WTC11 (cell line): Measurements from ENCODE around the gene SIN3A. TPM values are rescaled to one million over a fixed set of nuclear protein-coding genes. Genes with fewer than 3 reads are reported as not detected.

Experiments
- CBFB ChIP-seq: sonication (generic); formaldehyde crosslinking; IDR thresholded peaks from 2 replicates; pipeline ENCODE4 v1.8.1; 2022; ENCODE audit warnings: mild to moderate bottlenecking, low read depth, missing genetic modification reagents
- CREM ChIP-seq: sonication (generic); formaldehyde crosslinking; IDR thresholded peaks from 2 replicates; pipeline ENCODE4 v1.8.1; 2022; ENCODE audit warnings: mild to moderate bottlenecking, missing genetic modification reagents, moderate library complexity
- ELF4 ChIP-seq: sonication (generic); formaldehyde crosslinking; IDR thresholded peaks from 2 replicates; pipeline ENCODE4 v1.8.1; 2022; ENCODE audit warnings: low read depth, mild to moderate bottlenecking, moderate library complexity, missing genetic modification reagents
- GABPB1 ChIP-seq: sonication (generic); formaldehyde crosslinking; IDR thresholded peaks from 2 replicates; pipeline ENCODE4 v1.8.1; 2023; ENCODE audit warnings: mild to moderate bottlenecking, missing genetic modification reagents
- GRHL2 ChIP-seq: fragments of 250-450 bp; sonication (Bioruptor Pico); IDR thresholded peaks from 2 replicates; pipeline ENCODE4 v1.8.0; 2022; ENCODE audit warnings: mild to moderate bottlenecking, moderate library complexity; ENCODE audit not compliant: insufficient replicate concordance, severe bottlenecking
- JAZF1 ChIP-seq: fragments of 250-450 bp; sonication (Bioruptor Pico); IDR thresholded peaks from 2 replicates; pipeline ENCODE4 v1.9.0; 2021; ENCODE audit warnings: moderate library complexity, mild to moderate bottlenecking, inconsistent platforms
- NFYB ChIP-seq: sonication (generic); formaldehyde crosslinking; conservative IDR thresholded peaks from 2 replicates; pipeline ENCODE4 v1.8.0; 2022; ENCODE audit warnings: low read depth, missing genetic modification reagents
- NR2C2 ChIP-seq: sonication (generic); formaldehyde crosslinking; IDR thresholded peaks from 2 replicates; pipeline ENCODE4 v1.8.0; 2022; ENCODE audit warnings: mild to moderate bottlenecking, missing genetic modification reagents
- NR3C1 ChIP-seq: sonication (generic); formaldehyde crosslinking; conservative IDR thresholded peaks from 2 replicates; pipeline ENCODE4 v1.8.1; 2023; ENCODE audit warnings: low read depth, mild to moderate bottlenecking, missing genetic modification reagents
- OVOL2 ChIP-seq: fragments of 250-450 bp; sonication (Bioruptor Pico); IDR thresholded peaks from 2 replicates; pipeline ENCODE4 v1.9.0; 2021; ENCODE audit warnings: mild to moderate bottlenecking, borderline replicate concordance
- SMAD4 ChIP-seq: sonication (generic); formaldehyde crosslinking; IDR thresholded peaks from 2 replicates; pipeline ENCODE4 v1.8.0; 2022; ENCODE audit warnings: mild to moderate bottlenecking, missing genetic modification reagents
- TEAD4 ChIP-seq: sonication (generic); formaldehyde crosslinking; IDR thresholded peaks from 2 replicates; pipeline ENCODE4 v1.8.0; 2022; ENCODE audit warnings: mild to moderate bottlenecking, missing genetic modification reagents
- ZNF121 ChIP-seq: sonication (generic); formaldehyde crosslinking; IDR thresholded peaks from 2 replicates; pipeline ENCODE4 v1.8.0; 2023; ENCODE audit warnings: missing genetic modification reagents
- ZNF219 ChIP-seq: sonication (generic); formaldehyde crosslinking; IDR thresholded peaks from 2 replicates; pipeline ENCODE4 v1.8.0; 2023; ENCODE audit warnings: missing genetic modification reagents, mild to moderate bottlenecking, borderline replicate concordance
- total RNA-seq: library from RNA; stranded (reverse); gene quantifications from 3 replicates; pipeline ENCODE4 v1.2.3, GENCODE V29; 2021
- TF ChIP-seq, protein P1 (sequence below): fragments of 250-450 bp; sonication (Bioruptor Pico); conservative IDR thresholded peaks from 2 replicates; pipeline ENCODE4 v1.9.0; 2021; ENCODE audit warnings: mild to moderate bottlenecking
- TF ChIP-seq, protein P2 (sequence below): sonication (generic); formaldehyde crosslinking; IDR thresholded peaks from 2 replicates; pipeline ENCODE4 v1.8.1; 2022; ENCODE audit warnings: missing genetic modification reagents, borderline replicate concordance
- TF ChIP-seq, protein P3 (sequence below): sonication (generic); formaldehyde crosslinking; IDR thresholded peaks from 2 replicates; pipeline ENCODE4 v1.8.1; 2023; ENCODE audit warnings: mild to moderate bottlenecking, missing genetic modification reagents, moderate library complexity
- TF ChIP-seq, protein P4 (sequence below): fragments of 250-450 bp; sonication (Bioruptor Pico); IDR thresholded peaks from 2 replicates; pipeline ENCODE4 v1.9.0; 2021; ENCODE audit warnings: mild to moderate bottlenecking
- TF ChIP-seq, protein P5 (sequence below): sonication (generic); formaldehyde crosslinking; conservative IDR thresholded peaks from 2 replicates; pipeline ENCODE4 v1.8.1; 2023; ENCODE audit warnings: mild to moderate bottlenecking, low read depth, missing genetic modification reagents, moderate library complexity
- TF ChIP-seq, protein P6 (sequence below): sonication (generic); formaldehyde crosslinking; IDR thresholded peaks from 2 replicates; pipeline ENCODE4 v1.8.1; 2023; ENCODE audit warnings: mild to moderate bottlenecking, missing genetic modification reagents
- TF ChIP-seq, protein P7 (sequence below): sonication (generic); formaldehyde crosslinking; IDR thresholded peaks from 2 replicates; pipeline ENCODE4 v1.8.1; 2022; ENCODE audit warnings: low read depth, missing genetic modification reagents, borderline replicate concordance
- TF ChIP-seq, protein P8 (sequence below): sonication (generic); formaldehyde crosslinking; IDR thresholded peaks from 2 replicates; pipeline ENCODE4 v1.8.1; 2022; ENCODE audit warnings: mild to moderate bottlenecking, moderate library complexity, missing genetic modification reagents
- TF ChIP-seq, protein P9 (sequence below): sonication (generic); formaldehyde crosslinking; IDR thresholded peaks from 2 replicates; pipeline ENCODE4 v1.8.0; 2023; ENCODE audit warnings: missing genetic modification reagents

SIN3A gene
- total RNA-seq, 1 experiment from 2014 or later: 113 TPM

DNA sequence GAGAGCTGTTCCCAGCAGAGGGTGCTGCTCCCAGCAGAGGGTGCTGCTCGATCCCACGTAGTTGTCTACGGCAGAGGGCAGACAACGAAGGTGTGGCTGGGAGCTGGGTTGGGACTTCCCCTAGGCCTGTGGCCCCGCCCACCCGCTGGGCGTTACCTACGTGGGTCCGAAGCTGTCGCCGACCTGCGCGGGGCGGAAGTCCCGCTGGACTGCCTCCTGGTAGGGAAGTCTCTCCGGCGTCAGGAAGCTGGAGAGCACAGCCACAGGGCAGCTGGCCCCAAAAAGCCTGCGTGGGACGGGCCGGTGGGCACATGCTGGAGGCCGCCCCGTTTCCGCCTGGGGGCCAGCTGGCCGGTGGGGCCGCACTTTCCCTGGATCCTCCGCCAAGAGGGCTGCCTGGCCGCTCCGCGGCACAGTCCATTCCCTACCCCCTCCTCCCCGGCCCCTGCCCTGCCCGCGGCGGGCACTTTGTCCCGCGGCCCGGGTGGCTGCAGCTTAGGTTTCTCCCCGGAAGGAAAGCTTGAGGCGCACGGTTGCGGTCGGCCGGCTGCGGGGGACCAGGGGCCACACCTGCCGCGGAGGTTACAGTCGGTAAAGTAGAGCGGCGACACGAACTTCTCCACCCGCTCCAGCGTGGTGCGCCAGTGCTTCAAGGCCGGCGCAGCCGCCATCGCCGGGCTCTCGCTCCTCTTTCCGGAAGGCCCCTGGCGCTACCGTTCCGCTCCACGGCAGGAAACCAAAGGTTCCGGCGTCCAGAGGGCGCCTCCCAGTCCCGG lies 83.4 kb downstream of the SIN3A start, which contains the start of gene MAN2C1 (continued):
- TF ChIP-seq, protein P1, sequence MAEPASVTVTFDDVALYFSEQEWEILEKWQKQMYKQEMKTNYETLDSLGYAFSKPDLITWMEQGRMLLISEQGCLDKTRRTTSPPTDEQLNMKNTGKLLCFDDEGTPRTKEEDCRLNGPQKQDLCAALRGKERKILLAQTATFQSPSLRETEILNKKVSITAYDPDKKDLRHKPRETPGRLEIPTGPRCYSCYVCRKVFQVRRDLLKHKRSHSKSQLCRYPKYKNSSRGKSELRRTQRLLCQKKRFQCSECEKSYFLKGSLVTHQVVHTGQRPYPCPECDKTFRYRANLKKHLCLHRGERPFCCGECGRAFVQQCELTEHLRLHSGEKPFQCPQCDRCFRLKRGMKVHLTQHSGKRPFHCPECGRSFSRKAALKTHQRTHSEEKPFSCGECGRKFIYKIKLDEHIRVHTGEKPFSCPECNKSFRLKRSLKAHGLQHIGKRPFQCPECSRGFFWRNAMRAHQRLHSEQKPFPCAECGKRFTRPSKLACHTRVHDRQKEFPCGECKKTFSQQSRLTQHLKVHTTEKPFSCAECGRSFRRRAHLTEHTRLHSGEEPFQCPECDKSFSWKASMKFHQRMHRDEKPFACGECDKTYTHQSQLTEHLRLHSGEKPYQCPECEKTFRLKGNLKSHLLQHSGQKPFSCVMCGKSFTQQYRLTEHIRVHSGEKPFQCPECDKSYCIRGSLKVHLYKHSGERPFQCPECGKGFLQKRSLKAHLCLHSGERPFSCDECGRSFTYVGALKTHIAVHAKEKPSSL: 0 out of 2 replicates have a peak, but pooled peaks have one; percentile 19
- TF ChIP-seq NFYB (CRISPR knock-in tag): peak; percentile 39
- TF ChIP-seq GRHL2 (CRISPR knock-in tag): no peak
- no peak for TF ChIP-seq TEAD4 (CRISPR knock-in tag)
- TF ChIP-seq, protein P2, sequence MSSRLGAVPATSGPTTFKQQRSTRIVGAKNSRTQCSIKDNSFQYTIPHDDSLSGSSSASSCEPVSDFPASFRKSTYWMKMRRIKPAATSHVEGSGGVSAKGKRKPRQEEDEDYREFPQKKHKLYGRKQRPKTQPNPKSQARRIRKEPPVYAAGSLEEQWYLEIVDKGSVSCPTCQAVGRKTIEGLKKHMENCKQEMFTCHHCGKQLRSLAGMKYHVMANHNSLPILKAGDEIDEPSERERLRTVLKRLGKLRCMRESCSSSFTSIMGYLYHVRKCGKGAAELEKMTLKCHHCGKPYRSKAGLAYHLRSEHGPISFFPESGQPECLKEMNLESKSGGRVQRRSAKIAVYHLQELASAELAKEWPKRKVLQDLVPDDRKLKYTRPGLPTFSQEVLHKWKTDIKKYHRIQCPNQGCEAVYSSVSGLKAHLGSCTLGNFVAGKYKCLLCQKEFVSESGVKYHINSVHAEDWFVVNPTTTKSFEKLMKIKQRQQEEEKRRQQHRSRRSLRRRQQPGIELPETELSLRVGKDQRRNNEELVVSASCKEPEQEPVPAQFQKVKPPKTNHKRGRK (CRISPR knock-in tag): 0 out of 2 replicates have a peak, but pooled peaks have one; percentile 52
- TF ChIP-seq, protein P3, sequence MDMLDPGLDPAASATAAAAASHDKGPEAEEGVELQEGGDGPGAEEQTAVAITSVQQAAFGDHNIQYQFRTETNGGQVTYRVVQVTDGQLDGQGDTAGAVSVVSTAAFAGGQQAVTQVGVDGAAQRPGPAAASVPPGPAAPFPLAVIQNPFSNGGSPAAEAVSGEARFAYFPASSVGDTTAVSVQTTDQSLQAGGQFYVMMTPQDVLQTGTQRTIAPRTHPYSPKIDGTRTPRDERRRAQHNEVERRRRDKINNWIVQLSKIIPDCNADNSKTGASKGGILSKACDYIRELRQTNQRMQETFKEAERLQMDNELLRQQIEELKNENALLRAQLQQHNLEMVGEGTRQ (CRISPR knock-in tag): peak; percentile 45; the same call in 1 of the 2 replicates
- TF ChIP-seq SMAD4 (CRISPR knock-in tag): no peak
- TF ChIP-seq, protein P4, sequence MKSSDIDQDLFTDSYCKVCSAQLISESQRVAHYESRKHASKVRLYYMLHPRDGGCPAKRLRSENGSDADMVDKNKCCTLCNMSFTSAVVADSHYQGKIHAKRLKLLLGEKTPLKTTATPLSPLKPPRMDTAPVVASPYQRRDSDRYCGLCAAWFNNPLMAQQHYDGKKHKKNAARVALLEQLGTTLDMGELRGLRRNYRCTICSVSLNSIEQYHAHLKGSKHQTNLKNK (CRISPR knock-in tag): 0 out of 2 replicates have a peak, but pooled peaks have one; percentile 23
- no peak for TF ChIP-seq NR3C1 (CRISPR knock-in tag)
- TF ChIP-seq ZNF219: no peak
- no peak for TF ChIP-seq JAZF1 (CRISPR knock-in tag)
- 0 out of 2 replicates have a peak, but pooled peaks have one; percentile 77 for TF ChIP-seq CBFB (CRISPR knock-in tag)
- peak; percentile 77 for TF ChIP-seq GABPB1 (CRISPR knock-in tag)
- TF ChIP-seq, protein P5, sequence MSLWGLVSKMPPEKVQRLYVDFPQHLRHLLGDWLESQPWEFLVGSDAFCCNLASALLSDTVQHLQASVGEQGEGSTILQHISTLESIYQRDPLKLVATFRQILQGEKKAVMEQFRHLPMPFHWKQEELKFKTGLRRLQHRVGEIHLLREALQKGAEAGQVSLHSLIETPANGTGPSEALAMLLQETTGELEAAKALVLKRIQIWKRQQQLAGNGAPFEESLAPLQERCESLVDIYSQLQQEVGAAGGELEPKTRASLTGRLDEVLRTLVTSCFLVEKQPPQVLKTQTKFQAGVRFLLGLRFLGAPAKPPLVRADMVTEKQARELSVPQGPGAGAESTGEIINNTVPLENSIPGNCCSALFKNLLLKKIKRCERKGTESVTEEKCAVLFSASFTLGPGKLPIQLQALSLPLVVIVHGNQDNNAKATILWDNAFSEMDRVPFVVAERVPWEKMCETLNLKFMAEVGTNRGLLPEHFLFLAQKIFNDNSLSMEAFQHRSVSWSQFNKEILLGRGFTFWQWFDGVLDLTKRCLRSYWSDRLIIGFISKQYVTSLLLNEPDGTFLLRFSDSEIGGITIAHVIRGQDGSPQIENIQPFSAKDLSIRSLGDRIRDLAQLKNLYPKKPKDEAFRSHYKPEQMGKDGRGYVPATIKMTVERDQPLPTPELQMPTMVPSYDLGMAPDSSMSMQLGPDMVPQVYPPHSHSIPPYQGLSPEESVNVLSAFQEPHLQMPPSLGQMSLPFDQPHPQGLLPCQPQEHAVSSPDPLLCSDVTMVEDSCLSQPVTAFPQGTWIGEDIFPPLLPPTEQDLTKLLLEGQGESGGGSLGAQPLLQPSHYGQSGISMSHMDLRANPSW (CRISPR knock-in tag): no peak
- TF ChIP-seq, protein P6, sequence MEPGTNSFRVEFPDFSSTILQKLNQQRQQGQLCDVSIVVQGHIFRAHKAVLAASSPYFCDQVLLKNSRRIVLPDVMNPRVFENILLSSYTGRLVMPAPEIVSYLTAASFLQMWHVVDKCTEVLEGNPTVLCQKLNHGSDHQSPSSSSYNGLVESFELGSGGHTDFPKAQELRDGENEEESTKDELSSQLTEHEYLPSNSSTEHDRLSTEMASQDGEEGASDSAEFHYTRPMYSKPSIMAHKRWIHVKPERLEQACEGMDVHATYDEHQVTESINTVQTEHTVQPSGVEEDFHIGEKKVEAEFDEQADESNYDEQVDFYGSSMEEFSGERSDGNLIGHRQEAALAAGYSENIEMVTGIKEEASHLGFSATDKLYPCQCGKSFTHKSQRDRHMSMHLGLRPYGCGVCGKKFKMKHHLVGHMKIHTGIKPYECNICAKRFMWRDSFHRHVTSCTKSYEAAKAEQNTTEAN (CRISPR knock-in tag): peak; percentile 22; the same call in 1 of the 2 replicates
- TF ChIP-seq, protein P7, sequence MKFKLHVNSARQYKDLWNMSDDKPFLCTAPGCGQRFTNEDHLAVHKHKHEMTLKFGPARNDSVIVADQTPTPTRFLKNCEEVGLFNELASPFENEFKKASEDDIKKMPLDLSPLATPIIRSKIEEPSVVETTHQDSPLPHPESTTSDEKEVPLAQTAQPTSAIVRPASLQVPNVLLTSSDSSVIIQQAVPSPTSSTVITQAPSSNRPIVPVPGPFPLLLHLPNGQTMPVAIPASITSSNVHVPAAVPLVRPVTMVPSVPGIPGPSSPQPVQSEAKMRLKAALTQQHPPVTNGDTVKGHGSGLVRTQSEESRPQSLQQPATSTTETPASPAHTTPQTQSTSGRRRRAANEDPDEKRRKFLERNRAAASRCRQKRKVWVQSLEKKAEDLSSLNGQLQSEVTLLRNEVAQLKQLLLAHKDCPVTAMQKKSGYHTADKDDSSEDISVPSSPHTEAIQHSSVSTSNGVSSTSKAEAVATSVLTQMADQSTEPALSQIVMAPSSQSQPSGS (CRISPR knock-in tag): 0 out of 2 replicates have a peak, but pooled peaks have one; percentile 42
- TF ChIP-seq, protein P8, sequence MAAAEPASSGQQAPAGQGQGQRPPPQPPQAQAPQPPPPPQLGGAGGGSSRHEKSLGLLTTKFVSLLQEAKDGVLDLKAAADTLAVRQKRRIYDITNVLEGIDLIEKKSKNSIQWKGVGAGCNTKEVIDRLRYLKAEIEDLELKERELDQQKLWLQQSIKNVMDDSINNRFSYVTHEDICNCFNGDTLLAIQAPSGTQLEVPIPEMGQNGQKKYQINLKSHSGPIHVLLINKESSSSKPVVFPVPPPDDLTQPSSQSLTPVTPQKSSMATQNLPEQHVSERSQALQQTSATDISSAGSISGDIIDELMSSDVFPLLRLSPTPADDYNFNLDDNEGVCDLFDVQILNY (CRISPR knock-in tag): no peak; the same call in 1 of the 2 replicates
- no peak for TF ChIP-seq NR2C2 (CRISPR knock-in tag)
- TF ChIP-seq ZNF121 (CRISPR knock-in tag): no peak
- TF ChIP-seq, protein P9, sequence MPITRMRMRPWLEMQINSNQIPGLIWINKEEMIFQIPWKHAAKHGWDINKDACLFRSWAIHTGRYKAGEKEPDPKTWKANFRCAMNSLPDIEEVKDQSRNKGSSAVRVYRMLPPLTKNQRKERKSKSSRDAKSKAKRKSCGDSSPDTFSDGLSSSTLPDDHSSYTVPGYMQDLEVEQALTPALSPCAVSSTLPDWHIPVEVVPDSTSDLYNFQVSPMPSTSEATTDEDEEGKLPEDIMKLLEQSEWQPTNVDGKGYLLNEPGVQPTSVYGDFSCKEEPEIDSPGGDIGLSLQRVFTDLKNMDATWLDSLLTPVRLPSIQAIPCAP: no peak
- TF ChIP-seq ELF4: 0 out of 2 replicates have a peak, but pooled peaks have one; percentile 55
- no peak for TF ChIP-seq OVOL2 (CRISPR knock-in tag)
- TF ChIP-seq CREM (CRISPR knock-in tag): no peak; the same call in 1 of the 2 replicates
